ENCODE data around the gene IL10RA.

Gene IL10RA

DNA sequence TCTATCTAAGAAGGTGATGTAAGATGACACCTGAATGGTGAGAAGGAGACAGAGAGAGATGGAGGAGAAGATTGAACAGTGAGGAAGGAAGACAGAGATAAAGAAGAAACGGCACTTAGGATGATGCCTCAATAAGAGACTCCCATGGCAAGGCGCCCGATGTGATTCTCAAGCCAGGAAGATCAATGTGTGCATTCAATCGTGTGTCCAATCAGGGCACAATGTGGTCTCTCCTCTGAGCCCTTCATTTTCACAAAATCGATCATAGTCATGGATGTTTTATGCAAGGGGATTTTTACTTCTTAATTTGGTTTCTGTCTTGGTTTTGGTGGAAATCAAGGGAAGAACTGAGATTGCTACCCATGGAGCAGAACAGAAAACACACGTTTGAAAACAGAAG, 37.1 kb upstream of the IL10RA start:
- TF ChIP-seq, protein P1, sequence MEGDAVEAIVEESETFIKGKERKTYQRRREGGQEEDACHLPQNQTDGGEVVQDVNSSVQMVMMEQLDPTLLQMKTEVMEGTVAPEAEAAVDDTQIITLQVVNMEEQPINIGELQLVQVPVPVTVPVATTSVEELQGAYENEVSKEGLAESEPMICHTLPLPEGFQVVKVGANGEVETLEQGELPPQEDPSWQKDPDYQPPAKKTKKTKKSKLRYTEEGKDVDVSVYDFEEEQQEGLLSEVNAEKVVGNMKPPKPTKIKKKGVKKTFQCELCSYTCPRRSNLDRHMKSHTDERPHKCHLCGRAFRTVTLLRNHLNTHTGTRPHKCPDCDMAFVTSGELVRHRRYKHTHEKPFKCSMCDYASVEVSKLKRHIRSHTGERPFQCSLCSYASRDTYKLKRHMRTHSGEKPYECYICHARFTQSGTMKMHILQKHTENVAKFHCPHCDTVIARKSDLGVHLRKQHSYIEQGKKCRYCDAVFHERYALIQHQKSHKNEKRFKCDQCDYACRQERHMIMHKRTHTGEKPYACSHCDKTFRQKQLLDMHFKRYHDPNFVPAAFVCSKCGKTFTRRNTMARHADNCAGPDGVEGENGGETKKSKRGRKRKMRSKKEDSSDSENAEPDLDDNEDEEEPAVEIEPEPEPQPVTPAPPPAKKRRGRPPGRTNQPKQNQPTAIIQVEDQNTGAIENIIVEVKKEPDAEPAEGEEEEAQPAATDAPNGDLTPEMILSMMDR (IDR thresholded peaks at IDR 0.05; ENCODE audit: low read depth, low read length): no peak
- H3K36me3 ChIP-seq: no peaks in the 10 kb centered on the region
- no peak for DNase-seq
- no peaks in the 10 kb centered on the region for H3K9me3 ChIP-seq (ENCODE audit: severe bottlenecking)
- no peaks in the 10 kb centered on the region for H3K27me3 ChIP-seq (ENCODE audit: insufficient read depth, low read depth, severe bottlenecking)
- H3K4me3 ChIP-seq (ENCODE audit: low read depth, low read length): no peak overlapping the region
- H3K27ac ChIP-seq: no peak overlapping the region

DNA sequence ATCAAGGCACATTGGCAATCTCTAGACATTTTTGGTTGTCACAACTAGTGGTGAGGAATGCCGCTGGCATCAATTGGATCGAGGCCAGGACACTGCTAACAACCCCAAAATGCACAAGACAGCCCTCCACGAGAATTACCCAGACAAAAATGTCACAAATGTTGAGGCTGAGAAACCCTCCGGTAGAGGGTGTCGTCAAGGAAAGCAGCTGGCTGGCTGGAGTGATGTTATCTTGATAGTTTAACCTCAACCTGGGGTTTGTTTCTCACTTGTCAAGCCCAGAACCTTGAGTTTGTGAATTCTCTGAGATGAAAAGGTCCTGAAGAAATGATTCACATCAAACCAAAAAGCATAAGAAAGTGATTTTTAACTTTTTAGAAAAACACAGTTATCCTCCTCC, 35.9 kb upstream of the IL10RA start:
- no peak overlapping the region for H3K27ac ChIP-seq
- H3K27me3 ChIP-seq (ENCODE audit: insufficient read depth, low read depth, severe bottlenecking): no peaks in the 10 kb centered on the region
- DNase-seq: no peak
- H3K36me3 ChIP-seq: no peaks in the 10 kb centered on the region
- no peak overlapping the region for H3K4me3 ChIP-seq (ENCODE audit: low read depth, low read length)
- TF ChIP-seq, protein P1 (IDR thresholded peaks at IDR 0.05; ENCODE audit: low read depth, low read length): no peak
- no peaks in the 10 kb centered on the region for H3K9me3 ChIP-seq (ENCODE audit: severe bottlenecking)

DNA sequence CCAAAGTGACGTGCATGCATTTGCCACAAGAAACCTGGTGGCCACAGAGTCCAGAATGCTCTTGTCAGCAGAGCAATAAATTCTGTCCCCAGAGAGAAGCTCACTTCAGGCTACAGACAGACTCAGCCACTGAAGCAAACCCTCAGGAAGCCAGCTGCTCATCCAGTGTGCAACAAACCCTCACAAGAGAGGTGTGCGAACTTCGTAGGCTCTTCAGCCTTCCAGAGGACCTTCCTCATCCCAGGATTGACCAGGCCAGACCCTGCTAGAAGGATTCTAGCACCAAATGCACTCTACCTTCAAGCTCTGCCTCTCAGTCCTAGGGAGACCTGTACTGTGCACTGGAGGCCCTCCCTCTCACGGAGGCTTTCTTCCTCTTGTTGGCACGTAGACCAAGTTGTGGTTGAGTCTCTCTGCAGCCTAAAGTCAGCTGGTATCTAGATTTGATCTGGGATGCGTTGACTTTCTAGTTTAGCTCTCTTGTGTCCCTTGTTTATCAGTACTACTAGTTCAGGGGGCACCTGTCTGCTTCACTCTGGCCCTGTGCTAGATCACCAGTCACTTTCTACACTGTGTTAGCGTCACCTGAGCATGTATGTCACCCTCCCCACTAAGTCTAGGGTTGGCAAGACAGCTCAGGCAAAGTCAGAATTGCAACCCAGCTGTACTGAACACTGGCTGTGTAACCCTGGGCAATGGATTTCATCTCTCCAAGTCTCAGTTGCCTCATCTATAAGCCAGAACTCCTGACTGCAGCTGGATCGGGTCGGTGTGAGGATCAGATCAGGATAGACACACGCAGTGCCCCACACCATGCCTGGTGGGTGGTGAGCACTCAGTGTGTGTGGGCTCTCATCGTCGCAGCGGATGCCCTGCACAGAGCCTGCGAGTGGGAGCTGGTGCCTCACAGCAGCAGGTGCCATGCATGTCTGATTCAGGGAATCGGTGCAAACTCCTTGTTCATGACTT, 34.9 kb upstream of the IL10RA start:
- Histone ChIP-seq H3K27ac (no peak overlapping the region), H3K36me3 (no peaks in the 10 kb centered on the region), H3K27me3 (ENCODE audit: insufficient read depth, low read depth, severe bottlenecking) (no peaks in the 10 kb centered on the region), H3K9me3 (ENCODE audit: severe bottlenecking) (no peaks in the 10 kb centered on the region), H3K4me3 (ENCODE audit: low read depth, low read length) (no peak overlapping the region)
- DNase-seq: no peak
- TF ChIP-seq, protein P1 (IDR thresholded peaks at IDR 0.05; ENCODE audit: low read depth, low read length): no peak

DNA sequence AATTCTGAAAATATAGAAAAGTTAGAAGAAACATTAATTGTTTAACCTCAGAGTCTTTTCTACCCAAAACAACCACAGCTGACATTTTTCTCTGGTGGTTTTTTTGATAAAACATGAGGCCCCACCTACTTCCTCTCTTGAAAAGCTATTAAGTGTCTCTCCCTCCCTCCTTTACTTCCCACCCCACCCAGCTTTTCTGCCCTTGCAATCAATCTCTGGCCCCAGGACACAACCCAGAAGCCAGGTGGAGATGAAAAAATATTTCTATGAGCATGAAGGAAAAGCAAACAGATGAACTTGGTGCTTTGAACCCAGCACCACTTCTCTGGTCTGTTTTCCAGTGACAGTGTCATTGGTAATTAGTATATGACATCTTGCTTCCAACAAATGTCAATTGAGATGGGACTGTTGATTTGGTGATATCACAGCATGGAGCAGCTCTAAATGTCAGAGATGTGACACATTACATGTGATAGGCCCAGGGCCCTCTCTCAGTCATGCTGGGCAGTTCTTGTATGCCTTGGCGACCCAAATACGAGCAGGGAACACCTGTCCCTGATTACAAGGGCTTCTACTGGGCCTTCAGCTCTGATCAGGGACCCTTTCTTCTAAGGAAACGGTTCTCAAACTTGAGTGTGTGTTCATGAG, 33.0 kb upstream of the IL10RA start:
- Histone ChIP-seq H3K27ac (no peak overlapping the region), H3K4me3 (ENCODE audit: low read depth, low read length) (no peak overlapping the region), H3K27me3 (ENCODE audit: insufficient read depth, low read depth, severe bottlenecking) (no peaks in the 10 kb centered on the region), H3K36me3 (no peaks in the 10 kb centered on the region), H3K9me3 (ENCODE audit: severe bottlenecking) (no peaks in the 10 kb centered on the region)
- DNase-seq: no peak
- TF ChIP-seq, protein P1 (IDR thresholded peaks at IDR 0.05; ENCODE audit: low read depth, low read length): no peak

DNA sequence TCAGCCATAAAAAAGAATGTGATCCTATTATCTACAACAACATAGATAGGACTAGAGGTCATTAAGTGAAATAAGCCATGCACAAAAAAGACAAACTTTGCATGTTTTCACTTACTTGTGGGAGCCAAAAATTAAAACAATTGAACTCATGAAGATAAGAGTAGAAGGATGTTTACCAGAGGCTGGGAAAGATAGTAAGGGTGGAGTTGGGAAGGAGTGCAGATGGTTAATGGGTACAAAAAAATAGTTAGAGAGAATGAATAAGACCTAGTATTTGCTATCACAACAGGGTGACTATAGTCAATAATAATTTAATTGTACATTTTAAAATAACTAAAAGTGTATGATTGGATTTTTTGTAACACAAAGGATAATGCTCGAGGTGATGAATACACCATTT, 27.2 kb upstream of the IL10RA start:
- H3K9me3 ChIP-seq (ENCODE audit: severe bottlenecking): no peaks in the 10 kb centered on the region
- H3K27ac ChIP-seq: no peak overlapping the region
- TF ChIP-seq, protein P1 (IDR thresholded peaks at IDR 0.05; ENCODE audit: low read depth, low read length): no peak
- H3K27me3 ChIP-seq (ENCODE audit: insufficient read depth, low read depth, severe bottlenecking): no peaks in the 10 kb centered on the region
- DNase-seq: no peak
- H3K36me3 ChIP-seq: no peaks in the 10 kb centered on the region
- no peak overlapping the region for H3K4me3 ChIP-seq (ENCODE audit: low read depth, low read length)
